NOMO-1 (cell line): ENCODE data around the gene CRYBA2.

ENCODE experiments used
- DNase-seq, 2 experiments: peaks; one replicate each; lab custom pipeline; 2025; ENCODE audit not compliant: unreplicated experiment in 2 of 2; lab: John Stamatoyannopoulos, UW

The CRYBA2 gene

GRCh38 chr2:218958276-218958675 lies 34.9 kb downstream of the CRYBA2 start:
- no peak for DNase-seq

GRCh38 chr2:218957671-218958070 lies 35.6 kb downstream of the CRYBA2 start:
- no peak for DNase-seq

GRCh38 chr2:218956039-218956438 lies 37.2 kb downstream of the CRYBA2 start:
- no peak for DNase-seq

DNA sequence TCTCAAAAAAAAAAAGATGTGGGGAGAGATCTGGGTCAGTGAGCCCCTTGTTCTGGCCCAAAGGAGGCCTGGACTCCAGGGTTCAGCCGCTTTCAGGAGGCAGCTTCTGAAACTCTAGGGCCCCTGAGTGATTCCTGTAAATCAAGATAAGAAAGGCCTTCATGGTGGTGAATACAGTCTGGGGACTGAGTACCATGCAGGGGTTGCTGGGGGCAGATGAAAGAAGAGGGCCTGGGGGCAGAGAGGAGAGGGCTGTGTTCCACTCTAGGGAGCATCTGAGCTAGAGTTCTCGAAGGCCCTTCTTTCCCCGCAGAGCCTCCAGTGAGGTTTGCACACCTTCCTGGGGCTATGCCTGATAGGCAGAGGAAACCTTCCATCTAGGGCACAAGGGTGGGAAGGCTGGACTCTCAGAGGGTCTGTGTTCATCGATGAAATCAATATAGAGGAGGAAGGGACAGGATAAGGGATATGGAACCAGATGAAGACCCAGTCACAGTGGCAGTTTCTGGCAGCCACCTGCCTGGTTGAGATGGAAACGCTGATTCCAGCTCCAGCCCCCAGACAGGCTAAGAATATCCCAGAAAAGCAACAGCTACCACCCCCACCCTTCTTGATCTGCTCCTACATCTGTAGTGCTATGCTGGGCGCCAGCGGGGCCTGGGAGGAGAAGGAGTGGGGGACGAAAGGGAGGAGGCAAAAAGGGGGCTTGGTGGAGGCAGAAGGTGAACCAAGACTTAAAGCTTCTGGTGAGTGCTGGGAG lies 38.5 kb downstream of the CRYBA2 start:
- no peak for DNase-seq

- no peak for DNase-seq
Measured at GRCh38 chr2:218953366-218953954, 39.8 kb downstream of the CRYBA2 start.

- no peak for DNase-seq
Measured at GRCh38 chr2:218952160-218952559, 41.1 kb downstream of the CRYBA2 start.

DNA sequence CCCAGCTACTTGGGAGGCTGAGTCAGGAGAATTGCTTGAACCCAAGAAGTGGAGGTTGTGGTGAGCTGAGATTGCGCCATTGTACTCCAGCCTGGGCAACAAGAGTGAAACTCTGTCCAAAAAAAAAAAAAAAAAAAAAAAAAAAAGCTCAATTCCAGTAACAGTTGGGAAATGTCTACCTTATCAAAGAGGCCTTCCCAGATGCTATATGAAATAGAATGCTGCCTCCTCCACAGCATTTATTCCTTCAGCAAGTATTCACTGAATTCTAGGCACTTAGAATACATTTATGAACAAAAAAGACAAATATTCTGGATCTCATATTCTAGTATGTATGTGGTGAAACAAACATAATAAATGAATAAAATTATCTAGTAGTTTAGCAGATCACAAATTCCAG lies 46.6 kb downstream of the CRYBA2 start:
- DNase-seq, result no peak

GRCh38 chr2:218944759-218945404 lies 48.3 kb downstream of the CRYBA2 start:
- no peak for DNase-seq
